ENCODE results near the gene NPHP1.
"Not testable (repeated sequence)": the region's sequence is repeated elsewhere in the genome, so short reads cannot be mapped to it uniquely, and the experiment has no call there.

GRCh38 chr2:110229886-110230285, 25.1 kb upstream of the NPHP1 start:
- not testable (repeated sequence) for TF ChIP-seq CTCF (IDR thresholded peaks at IDR 0.05; ENCODE audit: extremely low read depth in 1 of 2, insufficient read depth in 1 of 2, low read depth in 1 of 2, low read length in 2 of 2); POLR2A (IDR thresholded peaks at IDR 0.05; ENCODE audit: low read depth, low read length); EZH2 (IDR thresholded peaks at IDR 0.05; ENCODE audit: borderline replicate concordance, low read depth, low read length, severe bottlenecking); POLR2AphosphoS5 (IDR thresholded peaks at IDR 0.05; ENCODE audit: insufficient read depth, low read depth, low read length); GATA2 (IDR thresholded peaks at IDR 0.05; ENCODE audit: insufficient read depth, insufficient read length, low read depth, low read length); MAX (IDR thresholded peaks at IDR 0.05; ENCODE audit: insufficient read depth, insufficient read length); JUN (IDR thresholded peaks at IDR 0.05; ENCODE audit: borderline replicate concordance, insufficient read depth, insufficient read length, low read depth); MYC (IDR thresholded peaks at IDR 0.05; ENCODE audit: low read depth, low read length)
